Measurements from ENCODE around the gene LAMA1. TPM values are rescaled to one million over a fixed set of nuclear protein-coding genes. Genes with fewer than 3 reads are reported as not detected.

Gene LAMA1
- total RNA-seq, 2 donors from 2014 or later, result 0.15 to 1.1 TPM

GRCh38 chr18:7141287-7141686, 23.7 kb upstream of the LAMA1 start:
- H3K4me1 ChIP-seq, result no peaks in the 10 kb centered on the region
- no peaks in the 10 kb centered on the region for H3K27me3 ChIP-seq
- TF ChIP-seq CTCF (IDR thresholded peaks at IDR 0.05), result no peak
- no peaks in the 10 kb centered on the region for H3K9me3 ChIP-seq
- no peak overlapping the region for H3K27ac ChIP-seq
- no peak overlapping the region for H3K4me3 ChIP-seq
- no peak for DNase-seq (ENCODE audit: low spot score)
- no peaks in the 10 kb centered on the region for H3K36me3 ChIP-seq

- H3K4me1 ChIP-seq, result no peaks in the 10 kb centered on the region
- no peak for DNase-seq (ENCODE audit: low spot score)
- no peaks in the 10 kb centered on the region for H3K9me3 ChIP-seq
- H3K4me3 ChIP-seq, result no peak overlapping the region
- H3K27ac ChIP-seq, result no peak overlapping the region
- H3K36me3 ChIP-seq, result no peaks in the 10 kb centered on the region
- TF ChIP-seq CTCF (IDR thresholded peaks at IDR 0.05), result no peak
- H3K27me3 ChIP-seq, result no peaks in the 10 kb centered on the region
Observed at GRCh38 chr18:7139409-7139808, 21.8 kb upstream of the LAMA1 start.

GRCh38 chr18:7133181-7133580, 15.6 kb upstream of the LAMA1 start:
- no peak for DNase-seq (ENCODE audit: low spot score)
- Histone ChIP-seq H3K36me3 (no peaks in the 10 kb centered on the region), H3K4me1 (no peaks in the 10 kb centered on the region), H3K9me3 (no peaks in the 10 kb centered on the region), H3K27ac (no peak overlapping the region), H3K4me3 (no peak overlapping the region), H3K27me3 (no peaks in the 10 kb centered on the region)
- no peak for TF ChIP-seq CTCF (IDR thresholded peaks at IDR 0.05)

GRCh38 chr18:7132356-7133150, 15.0 kb upstream of the LAMA1 start:
- H3K4me1 ChIP-seq, result no peaks in the 10 kb centered on the region
- no peak for TF ChIP-seq CTCF (IDR thresholded peaks at IDR 0.05)
- no peak for DNase-seq (ENCODE audit: low spot score)
- no peaks in the 10 kb centered on the region for H3K27me3 ChIP-seq
- H3K9me3 ChIP-seq, result no peaks in the 10 kb centered on the region
- no peaks in the 10 kb centered on the region for H3K36me3 ChIP-seq
- no peak overlapping the region for H3K4me3 ChIP-seq
- H3K27ac ChIP-seq, result no peak overlapping the region

- H3K27ac ChIP-seq, result no peak overlapping the region
- no peak overlapping the region for H3K4me3 ChIP-seq
- no peak for TF ChIP-seq CTCF (IDR thresholded peaks at IDR 0.05)
- H3K9me3 ChIP-seq, result no peaks in the 10 kb centered on the region
- no peaks in the 10 kb centered on the region for H3K36me3 ChIP-seq
- peaks cover 0 to 4% of the 10 kb centered on the region in 2 donors for H3K4me1 ChIP-seq
- no peak for DNase-seq (ENCODE audit: low spot score)
- H3K27me3 ChIP-seq, result peaks cover 0 to 11% of the 10 kb centered on the region in 2 donors
Observed at GRCh38 chr18:7122376-7122775, 4.8 kb upstream of the LAMA1 start.
